NOMO-1 treated with DMSO at 0.1 percent for 48 hours (cell line): Measurements from ENCODE around the gene LEF1.

Source experiments
- DNase-seq: peaks from one replicate; lab custom pipeline; 2025; ENCODE audit not compliant: unreplicated experiment; lab: John Stamatoyannopoulos, UW

Gene LEF1

DNA sequence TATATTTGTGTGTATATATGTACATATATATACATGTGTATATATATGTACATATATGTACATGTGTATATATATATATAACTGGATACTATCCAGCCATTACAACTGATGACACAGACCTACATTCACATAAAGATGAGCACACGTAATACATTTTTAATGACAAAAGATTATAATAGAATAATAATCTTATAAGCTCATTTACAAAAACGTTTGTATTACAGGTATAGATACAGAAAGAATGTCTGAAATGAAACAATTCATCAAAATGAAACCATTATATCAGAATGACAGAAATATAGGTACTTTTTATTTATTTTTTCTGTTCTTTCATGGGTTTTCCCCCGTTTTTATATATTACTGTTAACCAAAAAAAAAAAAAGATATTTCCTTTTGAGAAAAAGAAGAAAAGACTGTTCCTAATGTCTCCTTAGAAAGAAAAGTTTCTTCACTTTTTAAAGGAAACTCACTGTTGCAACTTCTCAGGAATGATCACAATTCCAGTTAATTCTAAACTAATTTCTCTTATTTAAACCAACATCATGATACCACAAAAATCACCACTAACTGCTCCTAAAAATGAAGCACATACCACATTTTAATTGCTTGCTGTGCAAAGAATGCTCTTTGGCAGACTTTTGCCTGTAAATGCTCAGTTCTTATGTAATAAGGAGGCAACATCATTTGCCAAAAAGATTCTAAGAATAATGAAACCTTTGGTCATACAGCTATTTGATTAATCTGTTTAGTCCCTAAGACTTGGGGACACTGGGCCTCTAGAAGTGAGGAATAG lies 18.9 kb downstream of the LEF1 start:
- no peak for DNase-seq

GRCh38 chr4:108148316-108148715 lies 20.4 kb downstream of the LEF1 start:
- DNase-seq: no peak

DNA sequence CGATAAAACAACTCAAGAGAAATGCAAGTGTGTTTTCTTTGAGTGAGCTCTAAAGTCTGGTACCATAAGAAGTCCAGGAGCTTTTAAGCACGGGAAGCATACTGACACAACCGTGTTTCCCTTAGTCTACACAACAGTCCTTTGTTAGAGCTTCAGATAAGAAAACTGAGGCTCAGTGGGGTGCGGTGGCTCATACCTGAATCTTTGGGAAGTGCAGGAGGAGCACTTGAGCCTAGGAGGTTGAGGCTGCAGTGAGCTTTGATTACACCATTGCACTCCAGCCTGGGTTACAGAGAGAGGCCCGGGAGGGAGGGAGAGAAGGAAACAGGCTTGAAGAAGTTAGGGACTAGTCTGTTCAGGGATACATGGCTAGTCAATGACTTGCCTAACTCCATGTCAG lies 21.9 kb downstream of the LEF1 start:
- DNase-seq: no peak

GRCh38 chr4:108146336-108146735 lies 22.4 kb downstream of the LEF1 start:
- no peak for DNase-seq

GRCh38 chr4:108144451-108144850 lies 24.3 kb downstream of the LEF1 start:
- DNase-seq: no peak

DNA sequence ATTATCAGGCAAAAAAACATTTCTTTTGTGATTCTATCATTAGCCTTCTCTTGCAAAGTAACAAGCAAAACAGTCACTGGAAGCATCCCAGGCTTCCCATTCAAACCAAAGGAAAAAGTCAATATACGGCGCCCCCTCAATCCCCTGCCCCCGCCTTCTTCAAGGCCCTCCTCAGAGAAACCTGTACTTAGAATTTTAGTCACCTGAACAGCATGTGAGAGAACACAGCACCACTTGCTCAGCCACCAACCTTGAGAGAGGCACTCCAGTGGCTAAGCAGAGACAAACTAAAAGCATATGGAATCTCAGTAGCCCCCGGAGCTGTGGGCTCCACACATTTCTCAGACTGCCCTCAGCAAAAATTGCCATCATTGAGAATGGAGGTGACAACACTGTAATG lies 25.2 kb downstream of the LEF1 start:
- no peak for DNase-seq

GRCh38 chr4:108142870-108143269 lies 25.9 kb downstream of the LEF1 start:
- no peak for DNase-seq

- no peak for DNase-seq
Observed at GRCh38 chr4:108141213-108141950, 27.4 kb downstream of the LEF1 start.

DNA sequence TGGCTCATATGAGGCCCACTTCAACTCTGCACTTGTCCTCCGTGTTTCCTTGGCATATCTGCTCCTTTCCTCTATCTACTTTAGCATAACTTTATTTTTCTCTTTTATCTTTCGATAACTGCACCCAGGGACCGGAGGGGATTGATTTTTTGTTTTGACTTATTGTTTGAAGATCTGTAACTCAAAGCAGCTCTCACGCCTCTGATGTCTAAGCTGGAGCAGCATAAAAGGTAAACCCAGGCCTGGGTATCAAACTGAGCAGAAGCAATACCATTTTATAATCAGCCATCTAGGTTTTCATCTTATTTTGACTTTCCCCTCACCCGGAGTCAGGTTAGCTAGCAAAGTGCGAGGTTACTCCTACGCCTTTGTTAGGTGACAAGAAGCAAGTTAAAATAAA lies 28.4 kb downstream of the LEF1 start:
- no peak for DNase-seq

DNA sequence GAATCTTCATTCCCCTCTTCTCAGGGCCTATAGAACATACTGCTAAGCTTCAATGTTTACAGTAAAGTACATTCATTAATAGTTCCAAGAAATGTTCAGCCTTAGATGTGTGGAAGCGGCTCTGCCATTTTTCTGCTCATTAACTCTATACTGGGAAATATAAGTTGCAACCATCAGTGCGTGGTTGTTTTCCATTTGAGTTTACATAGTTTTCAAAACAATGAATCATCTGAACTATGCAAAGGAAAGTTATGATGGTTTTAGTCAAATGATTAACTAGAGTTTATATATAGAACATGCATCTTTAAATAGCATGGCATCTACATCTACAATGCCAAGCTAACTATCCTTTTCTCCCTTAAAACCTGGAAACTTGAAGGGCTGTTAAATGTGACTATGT lies 29.6 kb downstream of the LEF1 start:
- no peak for DNase-seq

GRCh38 chr4:108135549-108136209 lies 33.1 kb downstream of the LEF1 start:
- no peak for DNase-seq

GRCh38 chr4:108130955-108131354 lies 37.8 kb downstream of the LEF1 start:
- DNase-seq: no peak

- DNase-seq: no peak
Observed at GRCh38 chr4:108129196-108129595, 39.5 kb downstream of the LEF1 start.

- no peak for DNase-seq
Observed at GRCh38 chr4:108126806-108127205, 41.9 kb downstream of the LEF1 start.

GRCh38 chr4:108120789-108121188 lies 47.9 kb downstream of the LEF1 start:
- DNase-seq: no peak

DNA sequence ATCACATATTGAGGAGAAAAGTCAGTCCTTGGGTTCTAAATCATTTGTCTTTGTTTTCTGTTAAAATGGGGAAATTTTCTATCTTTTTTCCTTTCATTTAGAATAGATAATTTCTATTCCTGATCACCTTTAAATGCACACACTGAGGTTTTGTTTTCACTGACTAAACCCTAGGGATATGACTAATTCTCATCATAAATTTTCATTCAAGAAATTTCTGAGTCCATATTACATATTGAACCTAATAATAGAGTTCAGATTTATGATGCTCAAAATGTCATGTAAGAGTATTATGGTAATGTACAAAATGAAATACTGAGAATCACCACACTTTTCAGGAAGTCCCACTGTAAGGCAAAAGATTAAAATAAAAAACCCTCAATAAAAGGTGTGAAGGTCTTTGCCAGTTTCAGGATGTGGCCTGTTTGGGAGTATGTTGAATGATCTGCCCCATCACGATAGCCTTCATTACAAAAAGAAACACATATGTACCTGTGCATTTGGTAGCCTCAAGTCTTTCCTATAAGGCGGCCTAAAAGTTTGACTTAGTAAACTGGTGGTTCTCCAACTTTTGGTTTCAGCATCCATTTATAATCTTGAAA lies 49.4 kb downstream of the LEF1 start:
- DNase-seq: no peak

DNA sequence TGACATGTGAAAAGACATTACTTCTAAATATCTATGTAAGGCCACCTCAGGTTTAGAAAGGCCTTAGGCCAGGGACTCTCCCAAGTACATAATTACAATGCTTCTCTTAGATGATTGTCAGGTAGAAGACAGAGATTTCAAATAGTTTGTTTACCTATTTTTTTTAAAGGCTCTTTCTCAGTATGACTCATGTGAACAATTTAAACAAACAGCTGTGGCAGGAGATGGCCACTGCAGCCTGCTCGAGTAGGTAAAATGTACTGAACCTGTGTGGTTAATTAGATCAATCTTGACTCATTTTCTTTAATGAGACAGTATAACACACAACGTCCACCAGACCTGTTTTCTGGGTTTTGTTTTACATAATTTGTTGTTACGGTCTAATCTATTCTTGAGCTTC lies 50.2 kb downstream of the LEF1 start:
- no peak for DNase-seq

- DNase-seq: no peak
Observed at GRCh38 chr4:108117418-108118182, 51.1 kb downstream of the LEF1 start.

- peak; percentile 50 for DNase-seq
Observed at GRCh38 chr4:108116423-108117168, 52.1 kb downstream of the LEF1 start.

DNA sequence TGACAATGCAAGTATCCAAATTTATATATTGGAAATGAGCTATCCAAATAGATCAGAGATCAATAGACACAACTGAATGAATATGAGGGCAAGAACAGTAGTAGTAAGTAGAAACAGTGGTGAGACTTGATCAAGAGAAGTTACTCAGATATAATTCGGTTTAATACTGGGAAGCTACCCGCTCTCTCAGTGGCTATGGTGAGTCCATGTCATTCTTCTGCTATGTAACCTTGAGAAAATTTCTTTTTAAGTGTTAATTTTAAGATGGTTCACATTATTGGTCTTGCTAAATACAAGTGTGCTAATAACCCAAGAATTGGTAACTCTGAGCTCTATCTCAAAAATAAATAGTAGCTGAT lies 53.6 kb downstream of the LEF1 start:
- no peak for DNase-seq
